Cardiac muscle cell (in vitro differentiated cells and primary cell): Measurements from ENCODE around the gene DUOX2. TPM values are rescaled to one million over a fixed set of nuclear protein-coding genes. Genes with fewer than 3 reads are reported as not detected.

ENCODE experiments used
- DNase-seq, 2 donors: peaks; one replicate each; pipeline versions ENCODE4 v3.0.0 to v3.0.0-alpha.2; 2010 to 2017; ENCODE audit warnings: low read depth in 1 of 2, low spot score in 1 of 2
- H3K27ac ChIP-seq: fragments of 200-600 bp; sonication (generic); 2 replicates; pipeline ENCODE4 v1.5.1; 2016
- H3K27me3 ChIP-seq: fragments of 200-600 bp; sonication (generic); 2 replicates; pipeline ENCODE4 v1.6.0; 2016; ENCODE audit warnings: control low read depth
- H3K36me3 ChIP-seq: fragments of 200-600 bp; sonication (generic); 2 replicates; pipeline ENCODE4 v1.5.1; 2016; ENCODE audit warnings: control low read depth
- H3K4me1 ChIP-seq: fragments of 200-600 bp; sonication (generic); 2 replicates; pipeline ENCODE4 v1.8.1; 2017; ENCODE audit warnings: low read depth, mild to moderate bottlenecking, mixed run types
- H3K4me3 ChIP-seq: fragments of 200-600 bp; sonication (generic); 2 replicates; pipeline ENCODE4 v1.5.1; 2016; ENCODE audit warnings: mild to moderate bottlenecking
- H3K9me3 ChIP-seq: fragments of 200-600 bp; sonication (generic); 2 replicates; pipeline ENCODE4 v1.5.1; 2017; ENCODE audit warnings: low read depth, mild to moderate bottlenecking, control low read depth
- CTCF ChIP-seq: IDR thresholded peaks from 2 replicates; pipeline ENCODE4 v1.5.1; 2012; ENCODE audit warnings: low read depth, mild to moderate bottlenecking, low read length
- polyA plus RNA-seq: library from polyadenylated mRNA; unstranded; fragments of >200 nt; fragmentation: Nextera tagmentation; extraction: Ambion mirVana; gene quantifications from 2 replicates; pipeline ENCODE4 v1.2.1, GENCODE V29; 2016
- total RNA-seq: library from RNA; depleted of rRNA; stranded (reverse); fragments of >200 nt; gene quantifications from 2 replicates; pipeline ENCODE4 v1.2.3, GENCODE V29; 2016

Gene DUOX2
- total and polyA plus RNA-seq, 2 experiments from 2014 or later: 0.18 to 0.54 TPM

DNA sequence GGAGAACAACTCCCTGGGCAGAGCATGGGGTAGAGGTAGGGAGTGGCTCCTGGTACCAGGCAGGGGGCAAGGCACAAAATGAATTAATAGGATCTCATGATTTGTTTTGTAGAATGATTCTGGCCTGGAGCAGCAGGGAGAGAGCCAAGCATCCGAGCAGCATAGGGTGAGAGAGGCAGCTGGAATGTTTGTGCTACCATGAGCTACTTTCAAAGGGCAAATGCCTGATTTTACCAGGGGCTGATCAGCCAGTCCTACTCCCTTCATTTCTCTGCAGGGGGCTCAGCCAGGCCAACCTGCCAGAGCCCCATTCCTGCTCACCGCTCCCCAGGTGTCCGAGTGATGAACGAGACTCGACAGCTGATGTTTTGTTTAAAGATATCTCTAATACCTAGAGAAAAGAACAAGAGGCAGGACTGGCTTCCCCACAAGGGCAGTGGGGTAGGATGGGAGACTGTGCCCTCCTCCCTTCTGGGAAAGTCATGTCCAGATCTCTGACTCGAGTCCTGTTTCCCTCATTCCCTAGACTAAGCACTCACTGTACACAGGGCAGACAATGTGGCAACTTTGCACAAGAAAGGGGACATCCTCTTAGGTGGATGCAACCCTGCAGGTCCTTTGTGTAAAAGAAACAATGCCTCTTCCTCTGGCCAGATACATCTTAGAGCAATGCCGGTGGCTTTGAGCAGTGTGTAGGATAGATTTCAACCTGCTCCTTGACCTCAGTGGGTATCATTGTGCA lies 12.9 kb downstream of the DUOX2 start:
- DNase-seq: no peak
- peaks cover 44% of the 10 kb centered on the region for H3K27me3 ChIP-seq

DNA sequence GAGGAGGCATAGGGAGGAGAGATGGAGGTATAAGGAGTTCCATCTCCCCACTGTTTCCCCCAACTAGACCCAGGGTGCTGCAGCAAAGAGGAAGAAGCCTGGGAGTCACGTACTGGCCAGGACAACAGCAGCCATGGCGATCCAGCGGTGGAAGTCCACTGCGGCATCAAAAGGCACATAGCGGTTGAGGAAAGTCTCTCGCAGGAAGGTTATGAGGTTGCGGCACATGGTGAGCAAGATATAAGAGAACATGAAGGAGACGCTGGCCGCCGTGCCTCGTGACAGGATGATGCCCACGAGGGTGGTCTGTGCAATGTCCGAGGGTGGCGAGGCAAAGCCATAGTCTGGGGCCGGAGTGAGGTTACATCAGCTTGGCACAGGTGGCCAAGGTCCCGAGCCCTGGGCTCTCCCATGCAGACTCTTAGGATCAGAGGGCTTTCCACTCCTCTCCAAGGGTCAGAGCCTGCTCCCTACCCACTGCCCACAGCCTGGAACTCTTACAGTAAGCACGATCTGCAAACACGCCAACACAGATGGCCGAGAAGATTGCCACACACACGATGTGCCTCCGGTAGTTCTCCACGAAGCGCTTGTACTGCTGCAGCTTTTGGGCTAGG lies 14.3 kb downstream of the DUOX2 start:
- H3K36me3 ChIP-seq: no peaks in the 10 kb centered on the region
- H3K9me3 ChIP-seq: no peaks in the 10 kb centered on the region
- no peak for TF ChIP-seq CTCF
- H3K4me3 ChIP-seq: no peak overlapping the region
- no peak for DNase-seq
- H3K27ac ChIP-seq: no peak overlapping the region
- no peaks in the 10 kb centered on the region for H3K4me1 ChIP-seq
- H3K27me3 ChIP-seq: peaks cover 31% of the 10 kb centered on the region

More for the DNA sequence above, 12.9 kb downstream of the DUOX2 start:
- H3K36me3 ChIP-seq: no peaks in the 10 kb centered on the region
- H3K4me1 ChIP-seq: no peaks in the 10 kb centered on the region
- no peak overlapping the region for H3K27ac ChIP-seq
- H3K9me3 ChIP-seq: no peaks in the 10 kb centered on the region
- no peak for TF ChIP-seq CTCF
- no peak overlapping the region for H3K4me3 ChIP-seq

DNA sequence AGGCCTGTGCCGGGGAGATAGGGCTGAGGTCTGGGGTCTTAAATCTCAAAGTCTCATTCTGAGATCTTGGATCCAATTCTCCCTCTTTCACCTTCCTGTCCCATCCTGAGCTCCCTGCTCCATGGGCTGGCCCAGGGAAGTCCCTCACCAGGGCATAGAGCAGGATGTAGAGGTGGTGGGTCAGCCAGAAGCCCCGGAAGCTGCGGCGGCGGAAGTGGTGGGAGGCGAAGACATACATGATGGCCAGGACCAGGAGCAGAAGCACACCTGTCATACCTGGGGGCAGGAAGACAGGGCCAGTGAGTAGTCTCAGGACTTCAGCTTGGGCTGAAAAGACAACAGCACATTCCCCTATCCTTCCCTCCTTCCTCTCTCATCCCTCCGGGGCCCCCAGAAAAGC lies 16.5 kb downstream of the DUOX2 start:
- no peak for DNase-seq
- H3K9me3 ChIP-seq: no peaks in the 10 kb centered on the region
- H3K27me3 ChIP-seq: peaks cover 32% of the 10 kb centered on the region
- H3K27ac ChIP-seq: no peak overlapping the region
- TF ChIP-seq CTCF: no peak
- no peaks in the 10 kb centered on the region for H3K4me1 ChIP-seq
- no peaks in the 10 kb centered on the region for H3K36me3 ChIP-seq
- H3K4me3 ChIP-seq: no peak overlapping the region

DNA sequence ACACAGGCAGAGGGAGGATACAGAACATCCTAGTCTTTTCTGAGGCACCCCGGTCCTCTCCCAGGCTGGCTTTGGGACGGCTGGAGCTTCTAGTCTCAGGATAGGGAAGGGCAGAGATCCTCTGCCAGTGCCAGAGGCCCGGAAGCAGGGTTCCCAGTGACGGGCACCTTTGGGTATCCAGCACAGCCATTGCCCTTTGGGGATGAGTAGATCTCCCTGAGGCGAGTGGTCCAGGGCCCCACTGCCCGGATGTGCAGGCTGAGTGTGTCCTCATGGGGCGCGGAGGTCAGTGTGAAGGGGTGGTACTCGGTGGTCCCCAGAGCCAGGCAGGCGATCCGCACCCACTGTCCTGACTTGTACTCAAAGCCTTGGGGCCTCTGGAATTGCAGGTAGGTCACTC lies 18.3 kb downstream of the DUOX2 start:
- Histone ChIP-seq H3K27me3 (peaks cover 35% of the 10 kb centered on the region), H3K36me3 (no peaks in the 10 kb centered on the region), H3K9me3 (no peaks in the 10 kb centered on the region), H3K4me1 (no peaks in the 10 kb centered on the region), H3K27ac (no peak overlapping the region), H3K4me3 (no peak overlapping the region)
- no peak for TF ChIP-seq CTCF
- DNase-seq: no peak

DNA sequence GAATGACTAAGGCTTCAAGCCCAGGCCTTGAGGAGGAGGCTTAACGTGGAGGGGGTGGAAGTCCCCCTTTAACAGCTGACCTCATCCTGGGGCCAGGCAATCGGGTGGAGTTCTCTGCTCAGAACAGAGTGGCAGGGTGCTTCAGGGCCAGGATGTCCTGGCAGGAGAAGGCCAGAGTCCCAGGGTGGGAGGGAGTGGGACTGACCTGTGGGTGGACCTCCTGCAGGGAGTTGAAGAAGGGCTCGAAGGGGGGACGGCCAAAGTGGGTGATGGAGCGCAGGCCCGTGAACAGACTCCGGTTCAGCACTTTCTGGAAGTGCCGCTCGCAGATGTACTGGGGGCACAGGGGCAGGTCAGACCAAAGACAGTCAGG lies 19.6 kb downstream of the DUOX2 start:
- Histone ChIP-seq H3K4me3 (no peak overlapping the region), H3K27ac (no peak overlapping the region), H3K27me3 (peaks cover 32% of the 10 kb centered on the region), H3K4me1 (peaks cover 3% of the 10 kb centered on the region), H3K36me3 (no peaks in the 10 kb centered on the region), H3K9me3 (no peaks in the 10 kb centered on the region)
- TF ChIP-seq CTCF: no peak
- no peak for DNase-seq
